ENCODE data around the gene KRT10.

Gene KRT10

DNA sequence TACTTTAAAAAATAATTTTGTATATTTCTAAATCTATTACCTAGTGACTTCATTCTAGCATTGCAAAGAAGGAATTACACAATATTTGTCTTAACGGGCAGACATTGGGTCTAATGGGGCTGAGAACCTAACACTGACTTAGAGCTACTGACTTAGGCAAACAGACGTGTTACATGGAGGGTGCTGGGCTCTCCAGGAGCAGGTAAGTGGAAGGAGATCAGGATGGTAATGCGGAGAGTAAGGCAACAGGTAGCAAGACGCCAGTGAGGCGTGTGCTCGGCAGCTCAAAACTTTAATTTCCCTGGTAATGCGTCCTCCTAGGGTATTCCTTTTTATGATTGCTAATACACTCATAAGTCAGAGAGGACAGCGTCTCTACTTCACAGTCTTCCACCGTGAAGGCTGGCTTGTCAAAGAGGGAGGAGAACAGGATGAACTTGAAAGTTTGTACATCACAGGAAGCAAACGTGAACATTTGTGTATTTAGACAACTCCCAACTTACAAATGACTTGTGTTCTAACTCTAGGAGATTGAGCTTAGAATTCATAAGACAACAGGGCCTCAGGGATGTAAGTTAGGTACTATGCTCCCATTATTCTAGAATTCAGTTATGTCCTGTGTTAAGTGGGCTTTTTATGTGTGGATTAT lies 27.3 kb downstream of the KRT10 start:
- no peak overlapping the region for H3K27ac ChIP-seq
- H3K4me3 ChIP-seq: no peak overlapping the region
- TF ChIP-seq, protein P1, sequence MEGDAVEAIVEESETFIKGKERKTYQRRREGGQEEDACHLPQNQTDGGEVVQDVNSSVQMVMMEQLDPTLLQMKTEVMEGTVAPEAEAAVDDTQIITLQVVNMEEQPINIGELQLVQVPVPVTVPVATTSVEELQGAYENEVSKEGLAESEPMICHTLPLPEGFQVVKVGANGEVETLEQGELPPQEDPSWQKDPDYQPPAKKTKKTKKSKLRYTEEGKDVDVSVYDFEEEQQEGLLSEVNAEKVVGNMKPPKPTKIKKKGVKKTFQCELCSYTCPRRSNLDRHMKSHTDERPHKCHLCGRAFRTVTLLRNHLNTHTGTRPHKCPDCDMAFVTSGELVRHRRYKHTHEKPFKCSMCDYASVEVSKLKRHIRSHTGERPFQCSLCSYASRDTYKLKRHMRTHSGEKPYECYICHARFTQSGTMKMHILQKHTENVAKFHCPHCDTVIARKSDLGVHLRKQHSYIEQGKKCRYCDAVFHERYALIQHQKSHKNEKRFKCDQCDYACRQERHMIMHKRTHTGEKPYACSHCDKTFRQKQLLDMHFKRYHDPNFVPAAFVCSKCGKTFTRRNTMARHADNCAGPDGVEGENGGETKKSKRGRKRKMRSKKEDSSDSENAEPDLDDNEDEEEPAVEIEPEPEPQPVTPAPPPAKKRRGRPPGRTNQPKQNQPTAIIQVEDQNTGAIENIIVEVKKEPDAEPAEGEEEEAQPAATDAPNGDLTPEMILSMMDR (IDR thresholded peaks at IDR 0.05): no peak
- DNase-seq (ENCODE audit: low spot score): no peak

DNA sequence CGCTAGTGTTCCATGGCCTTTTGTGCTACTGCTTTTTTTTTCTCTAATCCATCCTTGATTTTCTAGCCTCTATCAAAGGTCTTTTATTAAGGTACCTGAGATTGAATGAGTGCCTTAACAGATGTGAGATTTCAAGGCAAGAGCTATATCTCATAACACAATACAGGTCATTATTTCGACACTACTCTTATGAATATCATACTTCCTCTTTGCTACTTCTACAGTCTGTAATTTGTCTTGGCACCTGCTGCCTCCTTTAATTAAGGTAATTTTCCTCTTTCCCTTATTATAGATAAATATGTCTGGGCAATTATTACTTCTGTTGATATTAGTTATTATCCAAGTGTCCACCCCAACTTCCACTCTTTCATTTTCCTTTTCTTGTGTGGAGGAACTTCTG lies 27.9 kb downstream of the KRT10 start:
- Histone ChIP-seq H3K27ac (no peak overlapping the region), H3K4me3 (no peak overlapping the region)
- TF ChIP-seq, protein P1 (IDR thresholded peaks at IDR 0.05): no peak
- no peak for DNase-seq (ENCODE audit: low spot score)

DNA sequence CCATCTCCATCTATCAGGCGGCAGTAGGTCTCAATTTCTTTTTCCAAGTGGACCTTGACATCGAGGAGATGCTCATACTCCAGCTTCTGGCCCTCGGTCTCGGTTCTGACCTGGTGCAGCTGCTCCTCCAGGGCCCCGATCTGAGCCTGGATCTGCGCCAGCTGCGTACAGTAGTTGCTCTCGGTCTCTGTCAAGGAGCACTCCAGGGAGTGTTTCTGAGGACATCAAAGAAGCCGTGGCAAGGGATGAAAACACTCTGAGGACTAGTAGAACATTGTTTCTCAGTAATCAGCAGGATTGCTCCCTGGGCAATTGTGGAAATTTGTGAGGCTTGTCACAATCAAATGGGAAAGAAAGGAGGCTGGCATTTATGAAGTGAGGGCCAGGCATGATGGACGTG lies 28.6 kb downstream of the KRT10 start:
- DNase-seq (ENCODE audit: low spot score): no peak
- TF ChIP-seq, protein P1 (IDR thresholded peaks at IDR 0.05): no peak
- Histone ChIP-seq H3K4me3 (no peak overlapping the region), H3K27ac (no peak overlapping the region)

DNA sequence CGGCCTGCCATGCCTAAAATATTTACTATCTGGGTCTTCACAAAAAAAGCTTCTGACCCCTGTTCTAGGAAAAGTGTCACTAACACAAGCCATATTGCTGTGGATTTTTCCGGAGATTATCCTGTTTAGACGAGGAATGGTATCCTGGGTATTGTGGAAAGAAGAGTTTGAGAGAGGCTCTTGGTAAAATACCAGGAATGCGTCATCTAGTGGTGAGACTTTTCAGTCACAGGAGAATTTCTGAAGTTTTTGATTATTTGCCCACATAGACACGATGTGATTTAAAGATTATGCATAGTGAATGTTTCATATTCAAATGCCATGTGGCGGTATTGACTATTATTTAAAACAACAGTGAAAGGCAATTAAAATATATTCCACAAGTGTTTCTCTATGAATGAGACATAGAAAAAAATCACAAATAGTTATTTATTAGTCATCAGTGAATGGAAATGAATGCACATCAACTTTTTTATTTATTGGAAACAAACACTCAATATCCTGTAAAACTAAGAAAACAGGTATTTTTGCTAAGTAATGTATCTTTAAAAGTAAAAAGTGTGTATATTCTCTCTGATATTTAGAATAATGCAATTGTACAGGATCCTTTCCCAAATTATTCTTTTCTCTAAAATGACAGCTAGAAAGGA lies 30.5 kb downstream of the KRT10 start:
- DNase-seq (ENCODE audit: low spot score): no peak
- no peak overlapping the region for H3K27ac ChIP-seq
- no peak overlapping the region for H3K4me3 ChIP-seq
- TF ChIP-seq, protein P1 (IDR thresholded peaks at IDR 0.05): no peak

DNA sequence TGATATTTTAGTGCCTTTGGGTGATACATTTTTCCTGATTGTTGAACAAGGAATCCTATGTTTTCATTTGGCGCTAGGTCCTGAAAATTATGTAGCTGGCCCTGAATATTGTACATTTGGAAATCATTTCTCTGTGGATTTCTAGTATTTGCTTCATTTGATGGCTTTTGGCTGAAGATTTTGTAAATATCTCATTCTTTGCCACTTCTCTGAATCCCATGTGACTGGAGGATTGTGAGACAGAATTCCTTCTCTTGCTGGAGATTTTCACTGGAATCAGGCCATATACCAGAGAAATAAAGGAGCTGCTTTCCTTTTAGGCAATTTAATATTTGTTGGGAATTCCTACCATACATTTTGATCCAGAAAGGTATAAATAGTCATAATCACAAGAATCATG lies 31.3 kb downstream of the KRT10 start:
- TF ChIP-seq, protein P1 (IDR thresholded peaks at IDR 0.05): no peak
- H3K4me3 ChIP-seq: no peak overlapping the region
- no peak overlapping the region for H3K27ac ChIP-seq
- no peak for DNase-seq (ENCODE audit: low spot score)

DNA sequence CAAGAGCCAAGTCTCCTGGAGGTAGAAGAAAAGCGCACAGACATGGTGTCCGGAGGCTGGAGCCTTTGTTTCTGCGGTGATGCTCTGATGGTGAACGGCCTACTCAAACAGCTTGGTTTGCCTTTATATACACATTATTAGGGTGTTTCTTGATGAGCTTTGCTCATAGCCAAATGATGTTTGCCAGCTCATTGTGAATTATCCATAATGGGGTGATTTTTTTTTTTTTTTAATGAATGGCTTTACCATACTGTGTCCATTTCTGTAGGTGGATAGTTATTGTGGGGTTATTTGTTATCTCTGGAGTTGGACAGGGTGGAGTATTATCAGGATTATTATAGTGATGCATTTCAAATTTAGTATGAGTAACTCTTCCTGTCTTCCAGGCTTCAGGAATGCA lies 40.0 kb downstream of the KRT10 start, which contains the start of gene KRT27:
KRT27 (minus strand) TSS at position 101 of the 400 bp plus-strand sequence; CDS start at position 44, 57 bp downstream.
- TF ChIP-seq, protein P1 (IDR thresholded peaks at IDR 0.05): no peak
- Histone ChIP-seq H3K27ac (no peak within 1 kb of the TSS), H3K4me3 (no peak within 1 kb of the TSS)
- DNase-seq (ENCODE audit: low spot score): no peak
